ENCODE data around the gene CDK17. TPM values are rescaled to one million over a fixed set of nuclear protein-coding genes. Genes with fewer than 3 reads are reported as not detected.

Gene CDK17
- polyA plus RNA-seq, 1 of the 3 experiments (the other 2 are of a cell fraction): 11.7 TPM

GRCh38 chr12:96257550-96258103 is 142.6 kb downstream of the CDK17 start:
- no peak for DNase-seq
- ChIA-PET CTCF (interaction anchor here (0.8 to 1.9 kb wide), 3 partner anchors 11 to 42 kb away, joined by 3 to 4 read pairs (median 4); no protein-coding TSS in a partner anchor), POLR2A (no interaction called here)
- peaks cover 0 to 5% of the 10 kb centered on the region in 2 experiments; a peak in 2 of 4 replicates for H3K4me1 ChIP-seq (ENCODE audit: control insufficient read depth in 1 of 2, insufficient read depth in 2 of 2, low read depth in 1 of 2, low read length in 1 of 2)
- peaks cover 97% of the 10 kb centered on the region for H3K79me2 ChIP-seq (ENCODE audit: insufficient read depth)
- H3K27ac ChIP-seq (ENCODE audit: low read depth in 2 of 2, low read length in 1 of 2): no peak overlapping the region
- H3F3A ChIP-seq (replicated peaks; ENCODE audit: insufficient read depth): peaks cover 19% of the 10 kb centered on the region
- no peaks in the 10 kb centered on the region for H3K9me3 ChIP-seq
- no peak overlapping the region for H3K4me3 ChIP-seq (ENCODE audit: low read depth in 2 of 2, low read length in 1 of 2)
- WGBS (ENCODE audit: low lambda C conversion rate): 89% methylated on average over 2 of the region's 2 CpGs
- H3K4me2 ChIP-seq: no peak overlapping the region
- no peaks in the 10 kb centered on the region for H3K9me2 ChIP-seq
- H2AFZ ChIP-seq (ENCODE audit: low read depth): no peak overlapping the region
- peaks cover 80% of the 10 kb centered on the region for H4K20me1 ChIP-seq (ENCODE audit: insufficient read depth)
- H3K9ac ChIP-seq: no peak overlapping the region
- H3K36me3 ChIP-seq (replicated peaks in 1 of 2; ENCODE audit: control insufficient read depth in 1 of 2, insufficient read depth in 2 of 2, low read length in 1 of 2): peaks cover 15 to 35% of the 10 kb centered on the region in 2 experiments
- TF ChIP-seq SMC3 (IDR thresholded peaks at IDR 0.05; ENCODE audit: low read depth, low read length) (no peak), EZH2phosphoT487 (IDR thresholded peaks at IDR 0.05; ENCODE audit: borderline replicate concordance, low read depth) (no peak), ELF1 (IDR thresholded peaks at IDR 0.05) (no peak), REST (IDR thresholded peaks at IDR 0.05; ENCODE audit: low read depth, low read length) (no peak), USF1 (IDR thresholded peaks at IDR 0.05; ENCODE audit: borderline replicate concordance, low read depth) (no peak), IRF3 (IDR thresholded peaks at IDR 0.05; ENCODE audit: low read depth, low read length) (no peak), MEF2A (IDR thresholded peaks at IDR 0.05; ENCODE audit: borderline replicate concordance, low read depth) (no peak), GATA2 (CRISPR knock-in tag; IDR thresholded peaks at IDR 0.05) (no peak), YY1 (IDR thresholded peaks at IDR 0.05; ENCODE audit: low read depth) (no peak), TCF12 (IDR thresholded peaks at IDR 0.05) (no peak), RAD21 (IDR thresholded peaks at IDR 0.05; ENCODE audit: low read length) (no peak), MXI1 (IDR thresholded peaks at IDR 0.05; ENCODE audit: low read depth, low read length) (no peak), ZBTB33 (IDR thresholded peaks at IDR 0.05; ENCODE audit: borderline replicate concordance, low read depth) (no peak), RCOR1 (IDR thresholded peaks at IDR 0.05; ENCODE audit: low read length) (no peak), EP300 (IDR thresholded peaks at IDR 0.05; ENCODE audit: borderline replicate concordance in 1 of 2, low read depth in 1 of 2, low read length in 1 of 2) (no peak), TEAD4 (IDR thresholded peaks at IDR 0.05; ENCODE audit: borderline replicate concordance, insufficient read depth) (no peak)
- H3K27me3 ChIP-seq (ENCODE audit: insufficient read depth): no peaks in the 10 kb centered on the region
